ENCODE measurements around the gene SP1. TPM values are rescaled to one million over a fixed set of nuclear protein-coding genes. Genes with fewer than 3 reads are reported as not detected.
A peak's percentile ranks its signal among the peaks of the same experiment; 100 is the strongest.

SP1 gene
- total RNA-seq, 1 donor from 2014 or later: 65.6 TPM

- H3K9me3 Mint-ChIP-seq: no peaks in the 10 kb centered on the region
- no peak for DNase-seq (ENCODE audit: low spot score)
- peak overlapping the region; percentile 55 for H3K27ac Mint-ChIP-seq
- no peaks in the 10 kb centered on the region for H3K27me3 Mint-ChIP-seq (ENCODE audit: insufficient read depth)
- peaks cover 39% of the 10 kb centered on the region for H3K4me1 Mint-ChIP-seq (ENCODE audit: low read depth)
- intact Hi-C loops (cut with micrococcal nuclease): no loop called here
- H3K4me3 Mint-ChIP-seq: no peak overlapping the region
- H3K36me3 Mint-ChIP-seq (ENCODE audit: low read depth): peaks cover 78% of the 10 kb centered on the region
These were observed 84.9 kb downstream of the SP1 start for GRCh38 chr12:53464685-53465418.

GRCh38 chr12:53465679-53466078 is 85.7 kb downstream of the SP1 start:
- DNase-seq (ENCODE audit: low spot score): no peak
- H3K4me1 Mint-ChIP-seq (ENCODE audit: low read depth): peaks cover 33% of the 10 kb centered on the region
- H3K27ac Mint-ChIP-seq: no peak overlapping the region
- H3K27me3 Mint-ChIP-seq (ENCODE audit: insufficient read depth): no peaks in the 10 kb centered on the region
- intact Hi-C loops (cut with micrococcal nuclease): no loop called here
- H3K36me3 Mint-ChIP-seq (ENCODE audit: low read depth): peaks cover 74% of the 10 kb centered on the region
- no peaks in the 10 kb centered on the region for H3K9me3 Mint-ChIP-seq
- no peak overlapping the region for H3K4me3 Mint-ChIP-seq

Other genes with a start within 250 kb of the SP1 start
- gene ZNF740, start 199.5 kb upstream of the SP1 start, total RNA-seq: 48.1 and 52.8 TPM in 2 replicates
- gene CSAD, start 199.3 kb upstream of the SP1 start, total RNA-seq: 21.7 and 22.6 TPM in 2 replicates
- gene ITGB7, start 172.9 kb upstream of the SP1 start, total RNA-seq: 258 and 266 TPM in 2 replicates
- gene RARG, start 148.0 kb upstream of the SP1 start, total RNA-seq: 58.6 and 61.6 TPM in 2 replicates
- 61.2 and 68.4 TPM in 2 replicates for gene ESPL1, start 111.9 kb upstream of the SP1 start, total RNA-seq
- 344 and 350 TPM in 2 replicates for gene PFDN5, start 84.6 kb upstream of the SP1 start, total RNA-seq
- 107 and 111 TPM in 2 replicates for gene MYG1, start 80.5 kb upstream of the SP1 start, total RNA-seq
- gene AAAS, start 58.6 kb upstream of the SP1 start, total RNA-seq: 81.4 and 85.7 TPM in 2 replicates
- not detected in 2 replicates for gene SP7, start 43.8 kb upstream of the SP1 start, total RNA-seq
- not detected in 2 replicates for gene AMHR2, start 43.7 kb downstream of the SP1 start, total RNA-seq
- 206 and 219 TPM in 2 replicates for gene PRR13, start 61.6 kb downstream of the SP1 start, total RNA-seq
- 865 and 896 TPM in 2 replicates for gene PCBP2, start 71.9 kb downstream of the SP1 start, total RNA-seq
- 15.7 and 18.4 TPM in 2 replicates for gene MAP3K12, start 119.3 kb downstream of the SP1 start, total RNA-seq
- gene TARBP2, start 121.1 kb downstream of the SP1 start, total RNA-seq: 47.7 and 48.2 TPM in 2 replicates
- gene NPFF, start 127.3 kb downstream of the SP1 start, total RNA-seq: 0.44 TPM in 1 of 2 replicates, not detected in the other
- gene ATF7, start 246.2 kb downstream of the SP1 start, total RNA-seq: 21.5 and 25.9 TPM in 2 replicates